Transverse colon (tissue), 4 donors: ENCODE measurements around the gene STRIP1. TPM values are rescaled to one million over a fixed set of nuclear protein-coding genes. Genes with fewer than 3 reads are reported as not detected.
A peak's percentile ranks its signal among the peaks of the same experiment; 100 is the strongest.

ENCODE experiments used
- DNase-seq: peaks from one replicate; pipeline ENCODE4 v3.0.0-alpha.2; 2019
- H3K27ac ChIP-seq, 4 donors: fragments of 200-600 bp; sonication (generic); 2 replicates each; pipeline ENCODE4 v1.5.1; 2016 to 2018; ENCODE audit warnings: inconsistent platforms in 4 of 4
- H3K27me3 ChIP-seq: fragments of 200-600 bp; sonication (generic); 2 replicates; pipeline ENCODE4 v1.5.1; 2017; ENCODE audit warnings: inconsistent platforms
- H3K36me3 ChIP-seq, 4 donors: fragments of 200-600 bp; sonication (generic); 2 replicates each; pipeline ENCODE4 v1.5.1; 2017 to 2019; ENCODE audit warnings: inconsistent platforms in 4 of 4
- H3K4me1 ChIP-seq, 4 donors: fragments of 200-600 bp; sonication (generic); 2 replicates each; pipeline ENCODE4 v1.5.1; 2017 to 2020; ENCODE audit warnings: inconsistent platforms in 4 of 4
- H3K4me3 ChIP-seq, 4 donors: fragments of 200-600 bp; sonication (generic); 1 replicate in 1 of 4; 2 replicates in 3 of 4; pipeline versions ENCODE4 v1.5.1 to v1.6.1; 2017 to 2019; ENCODE audit warnings: inconsistent platforms in 4 of 4
- H3K9me3 ChIP-seq, 2 donors: fragments of 200-600 bp; sonication (generic); 2 replicates each; pipeline ENCODE4 v1.5.1; 2017 to 2019; ENCODE audit warnings: inconsistent platforms in 2 of 2
- EP300 ChIP-seq: sonication (generic); formaldehyde crosslinking; IDR thresholded peaks from one replicate; pipeline ENCODE4 v1.6.1; 2017; ENCODE audit warnings: antibody characterized with exemption, low read depth
- POLR2A ChIP-seq: fragments of 450-650 bp; IDR thresholded peaks from one replicate; pipeline ENCODE4 v1.6.1; 2016; ENCODE audit warnings: antibody characterized with exemption, mild to moderate bottlenecking, moderate library complexity
- POLR2AphosphoS5 ChIP-seq, 3 donors: sonication (generic); formaldehyde crosslinking; IDR thresholded peaks; one replicate each; pipeline ENCODE4 v1.6.1; 2016; ENCODE audit warnings: antibody characterized with exemption in 3 of 3
- WGBS, 2 donors: methylation state at CpG; one replicate each; pipeline ENCODE4 v1.1.5; 2018; ENCODE audit warnings: low coverage in 1 of 2; 5-methylcytosine and 5-hydroxymethylcytosine counted together
- in situ Hi-C, 4 donors: fragments of 200-750 bp; cut with MboI; loops; one replicate each; pipeline versions ENCODE4 v1.15.0 to v1.15.1; 2017; ENCODE audit warnings: low sequenced_read_pairs in 3 of 4, low pct_ligation_motif_present in 1 of 4, low pct_unique_long_range_greater_than_20kb in 1 of 4
- intact Hi-C: fragments of 100-400 bp; cut with DNase I; formaldehyde crosslinking; loops from one replicate; pipeline ENCODE4 v1.15.1; 2023; ENCODE audit warnings: low total_unique reads
- total RNA-seq, 4 donors: library from RNA; depleted of rRNA; stranded (reverse); fragments of >200 nt; gene quantifications; one replicate each; pipeline ENCODE4 v1.1.0, GENCODE V29; 2016
- TF ChIP-seq, protein P1 (sequence below), 5 experiments: fragments of 200-600 bp in 3 of 5; fragments of 450-650 bp in 2 of 5; sonication (generic) in 3 of 5; IDR thresholded peaks; 1 replicate in 2 of 5; 2 replicates in 3 of 5; pipeline ENCODE4 v1.5.1; 2016 to 2017; ENCODE audit warnings: antibody characterized with exemption in 5 of 5, inconsistent platforms in 3 of 5, mild to moderate bottlenecking in 2 of 5, moderate library complexity in 1 of 5

STRIP1 gene
- total RNA-seq, 4 donors from 2014 or later, result 32.6 to 72.2 (median 58.7) TPM

DNA sequence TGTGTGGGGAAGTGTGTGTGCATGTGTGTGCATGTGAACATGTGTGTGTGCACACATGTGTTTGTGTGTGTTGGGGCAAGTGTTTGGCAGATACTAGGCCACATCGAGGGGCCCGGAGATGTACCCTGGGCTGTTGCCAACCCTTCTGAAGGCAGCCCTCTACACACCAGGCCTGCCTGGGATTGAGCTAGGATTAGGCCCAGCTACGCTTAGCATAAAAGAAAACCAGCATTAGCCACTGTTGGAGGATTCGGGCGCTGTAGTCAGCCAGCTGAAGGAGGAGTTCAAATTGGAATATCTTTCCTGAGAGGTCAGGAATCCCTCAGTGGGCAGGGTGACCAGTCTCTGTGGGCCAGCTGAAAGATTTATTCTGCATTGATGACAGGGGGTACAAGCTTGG lies 46.6 kb downstream of the STRIP1 start:
- DNase-seq, result no peak
- peaks cover 45% of the 10 kb centered on the region for H3K27me3 ChIP-seq
- no peaks in the 10 kb centered on the region for H3K9me3 ChIP-seq
- H3K36me3 ChIP-seq, result no peaks in the 10 kb centered on the region
- in situ Hi-C loops (no loop called here), intact Hi-C loops (loop anchor here (5.0 kb wide), 1 partner anchor 159 kb away; no protein-coding TSS in a partner anchor)
- H3K4me3 ChIP-seq, result no peak overlapping the region
- WGBS, 2 donors, result 92 to 100% methylated on average over 1 to 5 of the region's 5 CpGs
- peaks cover 6 to 19% (median 10%) of the 10 kb centered on the region in 4 donors for H3K4me1 ChIP-seq
- TF ChIP-seq POLR2AphosphoS5 (IDR thresholded peaks at IDR 0.05) (no peak), EP300 (no peak), POLR2A (no peak)
- TF ChIP-seq, protein P1, sequence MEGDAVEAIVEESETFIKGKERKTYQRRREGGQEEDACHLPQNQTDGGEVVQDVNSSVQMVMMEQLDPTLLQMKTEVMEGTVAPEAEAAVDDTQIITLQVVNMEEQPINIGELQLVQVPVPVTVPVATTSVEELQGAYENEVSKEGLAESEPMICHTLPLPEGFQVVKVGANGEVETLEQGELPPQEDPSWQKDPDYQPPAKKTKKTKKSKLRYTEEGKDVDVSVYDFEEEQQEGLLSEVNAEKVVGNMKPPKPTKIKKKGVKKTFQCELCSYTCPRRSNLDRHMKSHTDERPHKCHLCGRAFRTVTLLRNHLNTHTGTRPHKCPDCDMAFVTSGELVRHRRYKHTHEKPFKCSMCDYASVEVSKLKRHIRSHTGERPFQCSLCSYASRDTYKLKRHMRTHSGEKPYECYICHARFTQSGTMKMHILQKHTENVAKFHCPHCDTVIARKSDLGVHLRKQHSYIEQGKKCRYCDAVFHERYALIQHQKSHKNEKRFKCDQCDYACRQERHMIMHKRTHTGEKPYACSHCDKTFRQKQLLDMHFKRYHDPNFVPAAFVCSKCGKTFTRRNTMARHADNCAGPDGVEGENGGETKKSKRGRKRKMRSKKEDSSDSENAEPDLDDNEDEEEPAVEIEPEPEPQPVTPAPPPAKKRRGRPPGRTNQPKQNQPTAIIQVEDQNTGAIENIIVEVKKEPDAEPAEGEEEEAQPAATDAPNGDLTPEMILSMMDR (IDR thresholded peaks at IDR 0.05), result no peak
- no peak overlapping the region for H3K27ac ChIP-seq

DNA sequence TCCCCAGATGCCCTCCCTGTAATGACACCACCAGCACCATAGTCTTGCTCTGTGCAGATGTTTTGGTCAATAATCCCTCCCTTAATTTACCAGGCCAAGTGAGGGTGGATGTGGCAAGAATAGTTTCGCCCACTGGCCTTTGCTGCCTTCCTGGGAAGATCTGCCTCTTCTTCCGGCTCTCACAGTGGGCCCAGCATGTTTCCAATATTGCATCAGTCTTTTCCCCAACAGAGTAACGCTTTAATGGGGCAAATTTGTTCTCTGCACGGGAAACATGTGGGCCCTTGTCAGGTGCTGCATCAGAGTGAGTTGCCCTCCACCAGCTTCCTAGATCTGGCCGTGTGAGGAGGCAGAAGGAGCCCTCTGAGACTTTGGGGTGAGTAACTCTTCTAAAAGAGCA lies 48.1 kb downstream of the STRIP1 start:
- H3K27me3 ChIP-seq, result peaks cover 44% of the 10 kb centered on the region
- no peak overlapping the region for H3K4me3 ChIP-seq
- H3K36me3 ChIP-seq, result no peaks in the 10 kb centered on the region
- TF ChIP-seq, protein P1 (IDR thresholded peaks at IDR 0.05), result no peak
- TF ChIP-seq POLR2AphosphoS5 (IDR thresholded peaks at IDR 0.05), result no peak
- no peak for TF ChIP-seq POLR2A
- no peak for TF ChIP-seq EP300
- no peak overlapping the region for H3K27ac ChIP-seq
- in situ Hi-C loops, result no loop called here
- peaks cover 6 to 19% (median 10%) of the 10 kb centered on the region in 4 donors for H3K4me1 ChIP-seq
- intact Hi-C loops, result loop anchor here (5.0 kb wide), 1 partner anchor 160 kb away; no protein-coding TSS in a partner anchor
- H3K9me3 ChIP-seq, result no peaks in the 10 kb centered on the region
- DNase-seq, result no peak
- 83 to 90% methylated on average over 2 to 5 of the region's 5 CpGs for WGBS, 2 donors

DNA sequence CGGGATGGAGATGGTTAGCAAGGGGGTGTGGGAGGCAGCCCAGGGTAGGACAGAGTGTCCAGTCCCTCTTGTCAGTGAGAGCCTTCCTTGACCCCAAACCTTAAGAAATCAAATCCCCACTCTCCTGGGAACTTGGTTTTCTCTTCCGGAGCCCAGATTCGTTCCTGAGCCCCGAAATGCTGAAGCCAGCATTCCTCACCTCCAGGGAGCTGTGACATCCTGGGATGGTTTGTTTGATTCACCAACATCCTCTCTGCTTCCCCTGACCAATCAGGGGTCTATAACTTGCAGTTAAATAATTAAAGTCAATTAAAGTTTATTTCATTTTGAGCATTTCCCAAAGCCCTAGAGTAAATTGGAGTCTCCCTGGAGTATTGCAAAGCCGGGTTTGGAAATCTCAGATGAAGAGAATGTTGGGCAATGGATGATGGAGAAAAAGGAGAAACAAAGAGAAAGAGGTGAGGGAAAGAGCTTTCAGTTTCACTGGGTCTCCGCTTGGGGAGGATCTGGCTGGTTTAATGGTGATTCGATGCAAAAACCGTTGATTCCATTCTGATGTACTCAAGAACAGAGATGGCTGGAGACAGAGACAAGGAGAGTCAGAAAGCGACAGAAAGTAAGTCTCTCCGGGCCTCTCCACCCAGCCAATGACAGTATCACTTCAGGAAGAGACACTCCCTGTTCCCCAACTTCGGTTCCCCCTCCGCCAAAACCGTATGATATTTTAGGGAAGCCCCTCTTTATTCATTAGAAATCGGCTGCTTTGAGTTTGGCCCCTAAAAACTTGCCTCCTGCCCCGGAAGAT lies 48.8 kb downstream of the STRIP1 start:
- H3K27me3 ChIP-seq, result peaks cover 49% of the 10 kb centered on the region
- H3K4me3 ChIP-seq, result peak overlapping the region; percentile 57 to 79 (median 68)
- H3K9me3 ChIP-seq, result no peaks in the 10 kb centered on the region
- intact Hi-C loops (loop anchor here (5.0 kb wide), 1 partner anchor 161 kb away; no protein-coding TSS in a partner anchor), in situ Hi-C loops (no loop called here)
- H3K4me1 ChIP-seq, result peaks cover 6 to 19% (median 10%) of the 10 kb centered on the region in 4 donors
- TF ChIP-seq POLR2A (no peak), EP300 (no peak), POLR2AphosphoS5 (IDR thresholded peaks at IDR 0.05) (no peak)
- TF ChIP-seq, protein P1 (IDR thresholded peaks at IDR 0.05), result no peak
- DNase-seq, result no peak
- H3K36me3 ChIP-seq, result no peaks in the 10 kb centered on the region
- WGBS, 2 donors, result 25 to 27% methylated on average over 7 to 15 of the region's 15 CpGs
- peak overlapping the region in 3 of 4 donors; percentile 77 to 85 (median 80) for H3K27ac ChIP-seq

DNA sequence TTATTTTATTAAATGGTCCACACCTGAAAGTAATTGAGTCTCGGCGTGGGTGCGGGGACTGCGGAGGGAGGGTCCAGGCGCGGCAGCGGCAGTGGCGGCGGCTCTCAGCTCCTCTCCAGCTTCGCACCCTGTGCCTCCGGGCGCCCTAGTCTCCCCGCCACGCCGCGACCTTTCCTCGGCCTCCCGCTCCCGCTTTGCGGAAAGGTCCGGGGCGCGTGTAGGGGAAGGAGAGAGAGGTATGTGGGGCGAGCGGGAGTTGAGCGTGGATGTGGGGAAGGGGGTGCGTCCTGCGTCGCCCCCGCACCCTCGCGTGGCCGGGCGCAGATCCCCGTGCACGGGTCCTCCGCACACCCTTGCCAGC lies 49.4 kb downstream of the STRIP1 start:
- 4% methylated on average over 37 of the region's 37 CpGs; no CpG with 5 or more reads in 1 of the 2 donors for WGBS, 2 donors
- peaks cover 6 to 19% (median 10%) of the 10 kb centered on the region in 4 donors for H3K4me1 ChIP-seq
- intact Hi-C loops, result loop anchor here (5.0 kb wide), 1 partner anchor 162 kb away; no protein-coding TSS in a partner anchor
- H3K27ac ChIP-seq, result peak overlapping the region; percentile 66 to 85 (median 78)
- H3K27me3 ChIP-seq, result peaks cover 49% of the 10 kb centered on the region
- TF ChIP-seq, protein P1 (IDR thresholded peaks at IDR 0.05), result no peak
- TF ChIP-seq POLR2A (no peak), EP300 (no peak), POLR2AphosphoS5 (IDR thresholded peaks at IDR 0.05) (no peak)
- H3K9me3 ChIP-seq, result no peaks in the 10 kb centered on the region
- DNase-seq, result no peak
- in situ Hi-C loops, result no loop called here
- no peaks in the 10 kb centered on the region for H3K36me3 ChIP-seq
- H3K4me3 ChIP-seq, result peak overlapping the region; percentile 57 to 79 (median 68)
